Activated CD8-positive, alpha-beta memory T cell treated with anti-CD3 and anti-CD28 coated beads for 4 hours (primary cell): ENCODE measurements around the gene PLEKHA7.

Source experiments
- DNase-seq, 2 donors: peaks; one replicate each; pipeline ENCODE4 v3.0.0-alpha.2; 2020; ENCODE audit warnings: low read depth in 2 of 2

Gene PLEKHA7

DNA sequence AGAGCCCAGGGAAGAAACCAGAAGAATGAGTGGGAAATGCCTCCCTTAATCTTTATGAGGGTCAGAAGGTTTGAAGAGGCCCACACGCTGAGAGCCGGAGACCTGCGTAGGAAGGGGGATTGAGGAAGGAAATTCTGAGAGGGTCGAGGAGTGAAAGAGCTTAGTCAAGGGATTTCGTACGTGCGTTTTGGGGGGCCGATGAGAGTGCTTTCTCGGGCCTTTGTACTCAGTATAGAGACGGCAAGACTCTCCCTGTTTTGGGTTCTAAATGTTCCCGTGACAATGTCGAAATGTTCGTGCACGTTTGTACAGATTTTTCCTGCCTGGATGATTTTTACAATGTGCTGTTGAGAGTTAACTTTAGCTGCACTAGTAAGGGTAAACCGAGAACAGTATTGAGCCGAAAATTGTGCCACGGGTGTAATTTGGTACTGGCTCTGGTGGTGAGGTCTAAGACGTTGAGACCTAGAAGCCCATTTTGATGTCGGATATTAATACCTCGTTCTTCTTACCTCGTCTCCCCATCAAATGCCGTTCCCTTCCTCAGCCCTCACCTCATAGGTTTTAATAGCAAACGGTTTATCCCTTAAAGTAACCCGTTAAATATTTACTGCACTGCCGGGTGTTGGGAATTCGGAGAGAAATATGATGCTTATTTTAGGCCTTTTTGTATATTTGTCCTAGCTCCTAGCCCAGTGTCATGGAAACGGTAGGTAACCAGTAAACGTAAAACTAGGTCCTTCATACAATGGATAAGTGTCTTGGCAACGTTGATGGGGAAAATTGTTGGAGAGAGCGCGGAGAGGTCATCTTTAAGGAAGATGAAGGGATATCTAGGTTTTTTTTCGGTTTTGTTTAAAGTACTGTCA, 275.0 kb downstream of the PLEKHA7 start:
- no peak for DNase-seq

DNA sequence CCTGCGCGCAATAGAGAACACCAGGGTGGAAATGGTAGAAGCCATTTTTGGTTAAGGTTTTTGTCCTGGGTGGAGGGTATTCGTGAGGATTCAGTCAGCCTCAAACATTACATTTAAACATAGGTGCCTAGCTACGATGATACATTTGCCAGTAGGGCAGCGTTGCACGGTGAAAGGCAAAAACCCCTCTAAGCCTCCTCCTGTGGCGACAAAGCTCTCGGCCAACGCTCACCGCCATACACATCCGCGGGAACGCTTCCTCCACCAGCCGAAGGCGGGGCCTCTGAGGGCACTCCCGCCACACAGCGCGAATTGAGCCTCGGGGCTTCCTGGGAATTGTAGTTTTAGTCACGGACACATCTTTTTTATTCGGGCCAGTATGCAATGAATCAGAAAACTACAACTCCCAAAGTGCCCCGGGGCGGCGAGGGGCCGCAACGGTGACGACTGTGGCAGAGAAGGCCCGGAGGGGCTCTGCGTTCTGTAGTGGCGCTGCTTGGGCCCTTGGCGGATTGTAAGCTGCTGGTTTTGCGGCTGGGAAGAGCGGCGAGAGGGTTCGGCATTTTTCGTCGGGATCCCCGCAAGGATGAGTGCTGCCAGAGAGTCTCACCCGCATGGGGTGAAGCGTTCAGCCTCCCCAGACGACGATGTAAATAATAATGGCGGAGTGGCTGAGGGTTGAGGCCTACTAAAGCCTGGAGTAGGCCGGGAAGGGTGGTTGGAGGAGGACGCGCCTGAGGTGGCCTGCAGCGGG, 275.8 kb downstream of the PLEKHA7 start, which contains the start of gene C11orf58:
Gene C11orf58, plus strand, starts transcription at position 455 of the 754 bp plus-strand sequence. Its CDS starts 132 bp downstream, at position 587.
- peak; percentile 86 to 90 for DNase-seq

DNA sequence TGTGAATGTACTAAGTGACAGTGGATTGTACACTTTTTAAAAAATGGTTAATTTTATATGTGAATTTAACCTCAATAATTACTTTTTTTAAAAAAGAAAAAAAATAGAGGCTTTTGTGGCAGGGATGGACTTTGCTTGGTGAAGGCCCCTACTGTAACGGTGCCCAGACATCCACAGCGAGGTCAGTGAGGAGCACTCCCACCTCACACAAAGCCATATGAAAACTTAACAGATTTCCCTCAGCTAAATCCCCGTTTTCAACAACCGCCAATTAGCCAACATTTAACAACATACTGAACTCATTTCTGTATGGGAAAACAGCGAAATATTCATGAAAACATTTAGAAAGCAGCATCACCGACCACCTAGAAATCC, 276.4 kb downstream of the PLEKHA7 start:
- DNase-seq: no peak
